Mucosa of rectum (tissue), 2 donors: ENCODE data around the gene MBP.

Experiments used
- H3K27ac ChIP-seq, 2 donors: one replicate each; pipeline ENCODE4 v1.7.0; 2013; ENCODE audit warnings: inconsistent platforms in 2 of 2, low read depth in 2 of 2, low read length in 2 of 2
- H3K27me3 ChIP-seq, 2 donors: one replicate each; pipeline ENCODE4 v1.7.0; 2013; ENCODE audit warnings: low read length in 2 of 2; ENCODE audit not compliant: control insufficient read depth in 2 of 2, insufficient read depth in 2 of 2
- H3K36me3 ChIP-seq, 2 donors: one replicate each; pipeline ENCODE4 v1.7.0; 2013; ENCODE audit warnings: low read length in 2 of 2; ENCODE audit not compliant: control insufficient read depth in 2 of 2, insufficient read depth in 2 of 2
- H3K4me1 ChIP-seq, 2 donors: one replicate each; pipeline ENCODE4 v1.7.0; 2013; ENCODE audit warnings: low read length in 2 of 2, mild to moderate bottlenecking in 1 of 2; ENCODE audit not compliant: control insufficient read depth in 2 of 2, insufficient read depth in 2 of 2
- H3K4me3 ChIP-seq, 2 donors: one replicate each; pipeline ENCODE4 v1.7.0; 2013; ENCODE audit warnings: low read length in 2 of 2
- H3K9ac ChIP-seq, 2 donors: one replicate each; pipeline ENCODE4 v1.7.0; 2013; ENCODE audit warnings: low read length in 2 of 2, low read depth in 1 of 2, mild to moderate bottlenecking in 1 of 2
- H3K9me3 ChIP-seq, 2 donors: one replicate each; pipeline ENCODE4 v1.7.0; 2013; ENCODE audit warnings: low read length in 2 of 2; ENCODE audit not compliant: control insufficient read depth in 2 of 2
- donor health status: healthy.
- donor health status: Normal muscosa, but diverticular disease.

MBP gene

DNA sequence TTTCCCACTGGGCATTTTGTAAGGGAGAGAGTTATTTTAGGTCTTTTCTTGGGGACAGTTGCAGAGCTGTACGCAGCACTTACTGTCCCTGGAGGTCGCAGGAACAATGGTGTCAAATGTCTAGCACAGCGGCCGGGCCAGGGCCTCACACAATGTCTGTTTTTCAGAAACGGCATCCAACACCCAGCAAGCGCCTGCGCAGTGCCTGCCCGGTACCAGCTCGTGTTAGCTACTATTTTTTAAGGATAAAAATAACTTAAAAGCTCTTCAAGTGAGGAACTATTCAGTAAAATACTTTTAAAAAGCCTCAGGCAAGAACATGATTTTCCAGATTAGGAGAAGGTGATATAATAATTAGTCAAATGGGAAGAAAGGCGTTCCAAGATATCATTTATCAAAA, 90.0 kb downstream of the MBP start:
- no peaks in the 10 kb centered on the region for H3K4me1 ChIP-seq
- H3K36me3 ChIP-seq, result peaks cover 7 to 16% of the 10 kb centered on the region in 2 donors
- no peak overlapping the region for H3K27ac ChIP-seq
- H3K9ac ChIP-seq, result no peak overlapping the region
- no peaks in the 10 kb centered on the region for H3K27me3 ChIP-seq
- no peak overlapping the region for H3K4me3 ChIP-seq
- no peaks in the 10 kb centered on the region for H3K9me3 ChIP-seq

DNA sequence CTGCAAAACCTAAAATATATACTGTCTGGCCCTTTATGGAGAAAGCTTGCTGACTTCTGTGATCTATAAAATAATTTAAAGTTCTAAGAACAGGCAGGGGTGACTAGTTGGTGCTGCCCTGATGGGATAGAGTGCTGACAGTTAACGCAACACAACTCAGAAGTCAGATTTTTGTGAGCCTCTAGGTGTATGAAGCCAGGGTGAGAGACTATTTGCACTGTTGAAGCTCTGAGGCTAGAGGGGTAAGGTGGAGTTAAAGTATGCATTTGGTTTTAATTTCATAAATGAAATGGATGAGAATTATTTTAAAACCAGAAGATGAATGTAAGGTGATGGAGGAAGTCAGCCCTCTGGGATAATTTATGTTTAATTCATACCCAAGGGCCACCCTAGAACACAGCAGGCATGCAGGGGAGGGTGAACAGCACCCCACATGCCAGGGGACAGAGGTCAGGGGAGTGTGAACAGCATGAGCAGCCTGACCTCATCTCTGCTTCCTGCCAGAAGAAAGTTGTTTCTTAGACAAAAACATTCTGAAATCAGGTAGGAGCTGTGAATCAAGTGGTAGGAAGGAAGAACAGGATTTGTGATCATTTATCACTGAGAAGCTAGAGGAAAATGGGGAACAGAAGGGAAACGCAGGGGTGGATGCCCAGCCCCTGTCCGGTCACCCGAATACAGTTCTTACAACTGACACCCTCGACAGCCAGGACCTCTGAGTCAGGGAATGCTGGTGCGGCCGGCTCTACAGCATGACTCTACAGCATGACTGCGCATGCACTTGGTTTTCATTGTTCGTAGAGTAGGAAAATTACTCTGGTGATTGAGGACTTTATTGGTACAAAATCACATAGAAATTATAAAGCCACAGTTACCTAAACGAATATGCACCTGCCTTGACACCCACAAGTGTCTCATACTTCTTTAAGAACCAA, 93.1 kb downstream of the MBP start:
- Histone ChIP-seq H3K27ac (no peak overlapping the region), H3K9ac (no peak overlapping the region), H3K36me3 (peaks cover 3 to 7% of the 10 kb centered on the region in 2 donors), H3K4me3 (no peak overlapping the region), H3K9me3 (no peaks in the 10 kb centered on the region), H3K4me1 (no peaks in the 10 kb centered on the region), H3K27me3 (no peaks in the 10 kb centered on the region)

DNA sequence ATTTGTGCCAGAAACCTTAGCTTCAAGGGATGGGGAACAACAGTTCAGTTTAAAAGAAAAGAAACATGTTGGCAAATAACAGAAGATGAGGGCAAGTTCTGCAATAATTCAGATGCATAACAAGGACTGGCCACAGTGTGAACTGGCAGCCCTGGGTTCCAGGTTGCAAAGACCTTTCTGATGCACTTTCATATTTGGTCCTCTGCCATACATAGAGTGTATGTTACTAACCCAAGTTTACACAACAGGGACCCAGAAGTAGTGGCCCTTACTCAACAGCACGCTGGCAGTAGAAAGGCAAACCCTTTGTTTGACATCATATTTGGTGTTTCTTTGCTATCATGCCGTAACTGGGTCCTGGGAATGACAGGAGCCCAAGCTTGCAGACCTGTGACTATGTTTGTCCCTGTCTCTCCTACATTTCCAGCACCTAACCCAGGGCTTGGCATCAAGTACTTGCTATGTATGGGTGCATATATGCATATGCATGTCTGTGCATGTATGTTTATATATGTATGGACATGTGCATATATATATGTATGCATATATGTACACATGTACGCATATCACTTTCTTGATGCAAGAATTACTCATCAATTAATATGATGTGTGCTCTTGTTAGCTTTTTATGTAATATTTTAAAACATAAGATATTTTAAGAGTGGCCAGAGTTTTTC, 94.3 kb downstream of the MBP start:
- Histone ChIP-seq H3K27ac (no peak overlapping the region), H3K36me3 (peaks cover under 1 to 1% of the 10 kb centered on the region in 2 donors), H3K4me3 (no peak overlapping the region), H3K9me3 (no peaks in the 10 kb centered on the region), H3K27me3 (no peaks in the 10 kb centered on the region), H3K4me1 (no peaks in the 10 kb centered on the region), H3K9ac (no peak overlapping the region)

GRCh38 chr18:77037567-77037966, 95.0 kb downstream of the MBP start:
- Histone ChIP-seq H3K4me1 (no peaks in the 10 kb centered on the region), H3K36me3 (no peaks in the 10 kb centered on the region), H3K9me3 (no peaks in the 10 kb centered on the region), H3K27me3 (no peaks in the 10 kb centered on the region), H3K9ac (no peak overlapping the region), H3K4me3 (no peak overlapping the region), H3K27ac (no peak overlapping the region)

DNA sequence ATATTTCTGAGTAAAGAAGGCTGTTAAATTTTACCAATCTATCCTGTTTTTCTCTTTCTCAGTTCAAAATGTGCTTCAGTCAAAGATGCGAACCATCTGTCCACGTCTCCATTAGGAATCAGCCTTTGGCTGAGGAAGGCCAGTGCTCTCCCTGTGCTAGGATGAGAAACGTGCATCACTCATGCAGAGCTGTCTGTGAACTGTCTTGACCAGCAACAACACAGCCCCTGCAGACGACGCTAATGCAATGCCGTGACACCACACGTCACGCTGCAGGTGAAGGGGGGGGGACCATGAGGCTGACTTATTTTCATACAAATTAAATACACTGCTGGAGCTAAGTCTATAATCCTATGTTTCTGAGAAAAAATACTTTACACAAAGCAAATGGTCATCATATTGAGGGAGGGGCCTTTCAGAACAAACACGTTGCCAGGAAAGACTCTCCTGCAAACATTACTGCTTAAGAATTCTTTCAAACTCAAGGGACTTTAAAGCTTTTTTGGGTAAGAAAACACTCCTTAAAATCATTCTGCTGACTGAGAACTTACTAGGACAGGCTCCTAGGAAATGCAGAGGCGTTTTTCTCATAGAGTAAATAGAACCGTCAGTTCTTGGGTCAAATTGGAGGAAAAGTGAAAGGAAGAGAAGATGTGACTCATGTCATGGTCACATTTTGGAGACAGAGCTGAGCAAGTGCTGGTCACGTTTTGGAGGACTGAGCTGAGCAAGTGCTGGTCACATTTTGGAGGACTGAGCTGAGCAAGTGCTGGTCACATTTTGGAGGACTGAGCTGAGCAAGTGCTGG, 97.0 kb downstream of the MBP start:
- Histone ChIP-seq H3K27me3 (no peaks in the 10 kb centered on the region), H3K36me3 (peaks cover 0 to 2% of the 10 kb centered on the region in 2 donors), H3K4me3 (no peak overlapping the region), H3K9me3 (no peaks in the 10 kb centered on the region), H3K4me1 (no peaks in the 10 kb centered on the region), H3K27ac (no peak overlapping the region), H3K9ac (no peak overlapping the region)

DNA sequence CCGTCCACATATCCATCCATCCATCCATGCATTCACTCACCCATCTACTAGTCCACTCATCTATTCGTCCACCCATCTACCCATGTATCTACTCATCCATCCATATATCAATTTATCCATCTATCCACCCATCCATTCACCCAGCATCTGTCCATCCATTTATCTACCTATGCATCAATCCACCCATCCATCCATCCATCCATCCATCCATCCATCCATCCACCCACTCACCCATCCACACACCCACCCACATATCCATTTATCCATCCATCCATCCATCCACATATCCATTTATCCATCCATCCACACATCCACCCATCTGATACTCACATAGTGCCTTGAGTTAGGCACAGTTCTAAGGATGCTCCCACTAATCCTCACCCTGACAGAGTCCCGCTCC, 99.0 kb downstream of the MBP start:
- Histone ChIP-seq H3K4me3 (no peak overlapping the region), H3K4me1 (no peaks in the 10 kb centered on the region), H3K36me3 (peaks cover 0 to 2% of the 10 kb centered on the region in 2 donors), H3K27ac (no peak overlapping the region), H3K9me3 (no peaks in the 10 kb centered on the region), H3K9ac (no peak overlapping the region), H3K27me3 (no peaks in the 10 kb centered on the region)

DNA sequence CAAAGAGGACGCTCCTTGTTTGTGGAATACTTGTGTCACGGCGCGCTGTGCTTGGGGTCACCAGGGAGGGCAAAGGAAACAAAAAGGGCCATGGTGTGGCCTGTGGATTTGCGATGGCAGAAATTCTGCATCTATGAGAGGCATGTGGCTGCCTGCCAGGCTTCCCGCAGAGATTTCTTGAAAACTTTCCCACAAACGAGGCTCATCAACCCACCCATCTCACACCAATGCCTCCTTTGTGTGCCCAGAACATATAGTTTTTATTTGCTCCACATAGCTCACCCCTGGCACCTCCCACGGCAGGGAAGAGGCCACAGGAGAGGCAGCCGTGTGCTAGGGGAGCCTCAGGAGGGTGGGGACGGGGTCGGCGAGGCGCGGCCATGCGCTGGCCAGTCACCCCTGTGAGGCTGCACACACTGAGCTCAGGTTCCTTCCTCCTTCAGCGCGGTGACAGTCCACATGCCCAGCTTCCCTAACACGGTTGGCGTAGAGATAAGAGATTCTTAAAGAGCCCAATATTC, 100.3 kb downstream of the MBP start:
- H3K36me3 ChIP-seq, result peaks cover 0 to 2% of the 10 kb centered on the region in 2 donors
- no peaks in the 10 kb centered on the region for H3K9me3 ChIP-seq
- no peak overlapping the region for H3K27ac ChIP-seq
- H3K27me3 ChIP-seq, result no peaks in the 10 kb centered on the region
- no peaks in the 10 kb centered on the region for H3K4me1 ChIP-seq
- H3K4me3 ChIP-seq, result no peak overlapping the region
- no peak overlapping the region for H3K9ac ChIP-seq

- Histone ChIP-seq H3K9ac (no peak overlapping the region), H3K9me3 (no peaks in the 10 kb centered on the region), H3K4me1 (no peaks in the 10 kb centered on the region), H3K4me3 (no peak overlapping the region), H3K27ac (no peak overlapping the region), H3K27me3 (no peaks in the 10 kb centered on the region), H3K36me3 (peaks cover 0 to 2% of the 10 kb centered on the region in 2 donors)
Observed at GRCh38 chr18:77031662-77032061, 100.9 kb downstream of the MBP start.

DNA sequence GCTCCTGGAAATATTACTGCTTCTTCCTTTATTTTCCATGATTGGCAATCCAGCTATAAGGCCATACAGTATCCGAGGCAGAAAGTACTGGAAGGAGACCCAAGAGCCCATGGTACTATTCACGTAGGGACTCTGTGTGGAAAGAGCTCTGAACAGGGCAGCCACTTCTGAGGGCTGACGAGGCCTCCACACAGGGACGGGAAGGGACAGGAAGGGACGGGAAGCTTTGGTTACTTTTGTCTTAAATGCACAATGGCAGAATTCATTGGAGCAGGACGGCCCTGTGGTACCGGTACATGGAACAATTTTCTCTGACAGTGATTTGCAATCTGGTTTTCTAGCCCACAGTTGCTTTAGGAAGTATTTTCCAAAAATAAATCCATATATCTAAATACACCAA, 102.4 kb downstream of the MBP start:
- peaks cover 0 to 2% of the 10 kb centered on the region in 2 donors for H3K36me3 ChIP-seq
- no peak overlapping the region for H3K9ac ChIP-seq
- no peak overlapping the region for H3K27ac ChIP-seq
- H3K4me1 ChIP-seq, result no peaks in the 10 kb centered on the region
- no peak overlapping the region for H3K4me3 ChIP-seq
- no peaks in the 10 kb centered on the region for H3K9me3 ChIP-seq
- H3K27me3 ChIP-seq, result no peaks in the 10 kb centered on the region
